ENCODE measurements around the gene PACS1.
"Not testable (repeated sequence)": the region's sequence is repeated elsewhere in the genome, so short reads cannot be mapped to it uniquely, and the experiment has no call there.

Gene PACS1

DNA sequence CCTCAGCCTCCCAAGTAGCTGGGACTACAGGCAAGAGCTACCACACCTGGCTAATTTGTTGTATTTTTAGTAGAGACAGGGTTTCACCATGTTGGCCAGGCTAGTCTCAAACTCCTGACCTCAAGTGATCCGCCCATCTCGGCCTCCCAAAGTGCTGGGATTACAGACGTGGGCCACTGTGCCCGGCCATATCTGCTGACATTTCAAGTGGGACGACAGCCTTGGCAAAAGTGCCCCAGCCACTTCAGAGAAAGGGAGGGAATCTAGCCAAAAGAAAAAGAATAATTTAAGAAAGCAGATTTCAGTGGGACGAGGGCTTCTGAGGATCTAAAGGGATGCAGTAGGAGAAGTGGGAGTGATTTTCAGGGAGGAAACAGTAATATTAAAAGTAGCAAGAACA is 183.0 kb downstream of the PACS1 start:
- DNase-seq (ENCODE audit: low spot score) = not testable (repeated sequence)

DNA sequence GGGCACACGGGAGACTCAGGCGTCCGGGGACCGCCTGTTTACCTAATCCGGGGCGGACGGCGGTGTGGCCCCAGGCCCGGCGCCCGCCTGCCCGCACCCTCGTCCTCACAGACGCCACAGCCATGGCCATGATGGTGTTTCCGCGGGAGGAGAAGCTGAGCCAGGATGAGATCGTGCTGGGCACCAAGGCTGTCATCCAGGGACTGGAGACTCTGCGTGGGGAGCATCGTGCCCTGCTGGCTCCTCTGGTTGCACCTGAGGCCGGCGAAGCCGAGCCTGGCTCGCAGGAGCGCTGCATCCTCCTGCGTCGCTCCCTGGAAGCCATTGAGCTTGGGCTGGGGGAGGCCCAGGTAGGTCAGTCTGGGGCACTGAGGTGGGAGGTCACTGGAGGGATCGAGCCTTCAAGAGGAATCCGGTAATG is 188.4 kb downstream of the PACS1 start:
- no peak for DNase-seq (ENCODE audit: low spot score)

DNA sequence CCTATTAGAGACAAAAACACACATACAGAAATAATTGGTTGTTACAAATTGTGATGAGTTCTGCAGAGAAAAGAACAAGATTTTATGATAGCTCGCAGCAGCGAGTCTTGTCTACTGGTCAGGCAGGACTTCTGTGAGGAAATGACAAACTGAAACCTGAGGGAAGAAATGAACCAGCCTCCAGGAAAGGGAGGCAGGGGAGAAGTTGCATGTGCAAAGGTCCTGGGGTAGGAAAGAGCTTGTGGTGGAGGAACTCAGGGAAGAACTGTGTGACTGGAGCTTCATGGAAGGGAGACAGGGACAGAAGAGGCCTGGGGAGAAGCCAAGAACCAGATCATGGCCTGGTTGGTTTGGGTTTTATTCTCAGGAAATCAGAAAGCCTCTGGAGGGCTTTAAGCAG is 189.2 kb downstream of the PACS1 start:
- no peak for DNase-seq (ENCODE audit: low spot score)

DNA sequence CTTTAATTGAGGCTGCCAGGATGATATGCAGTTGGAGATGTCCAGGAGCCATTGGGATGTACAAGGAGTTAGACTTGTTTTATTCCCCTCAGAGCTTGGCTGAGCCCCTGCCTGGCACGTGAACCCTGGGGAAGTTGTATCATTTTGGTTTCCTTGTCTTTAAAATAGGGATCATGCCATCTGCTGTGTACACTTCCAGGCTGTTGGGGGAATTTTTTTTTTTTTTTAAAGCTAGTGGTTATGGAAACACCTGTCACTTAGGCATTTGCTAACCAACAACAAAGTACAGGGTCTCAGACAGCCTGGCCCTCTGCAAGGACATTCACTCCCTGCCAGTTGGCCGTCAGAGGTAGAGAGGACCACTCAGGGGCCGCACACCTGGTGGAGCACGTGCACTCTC is 189.9 kb downstream of the PACS1 start:
- no peak for DNase-seq (ENCODE audit: low spot score)

DNA sequence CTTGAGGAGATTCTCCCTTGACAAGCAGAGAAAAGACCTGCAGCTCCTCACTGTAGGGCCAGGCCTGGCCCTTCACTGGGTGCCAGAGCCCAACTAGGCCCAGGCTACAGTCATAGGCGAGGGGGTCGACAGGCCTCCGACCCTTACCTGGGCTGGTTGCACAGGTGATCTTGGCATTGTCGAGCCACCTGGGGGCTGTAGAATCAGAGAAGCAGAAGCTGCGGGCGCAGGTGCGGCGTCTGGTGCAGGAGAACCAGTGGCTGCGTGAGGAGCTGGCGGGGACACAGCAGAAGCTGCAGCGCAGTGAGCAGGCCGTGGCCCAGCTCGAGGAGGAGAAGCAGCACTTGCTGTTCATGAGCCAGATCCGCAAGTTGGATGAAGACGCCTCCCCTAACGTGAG is 191.5 kb downstream of the PACS1 start:
- DNase-seq (ENCODE audit: low spot score) = no peak

DNA sequence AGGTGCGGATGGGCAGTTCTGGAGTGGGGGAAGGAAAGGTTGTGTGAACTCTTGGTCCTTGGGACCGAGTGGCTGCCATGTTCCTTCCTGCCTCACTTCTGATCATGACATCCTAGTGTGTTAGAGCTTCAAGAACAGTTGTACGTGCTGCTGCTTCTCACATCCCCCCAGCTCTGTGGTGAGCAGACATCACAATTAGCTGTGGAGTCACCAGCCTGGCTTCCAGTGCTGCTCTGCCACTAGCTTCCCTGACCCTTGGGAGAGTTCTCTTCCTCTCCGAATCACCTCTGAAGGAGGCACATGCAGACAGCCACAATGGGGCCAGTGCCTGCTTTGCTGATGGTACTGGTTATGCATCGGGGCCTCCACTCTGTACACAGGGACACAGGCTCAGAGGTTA is 192.1 kb downstream of the PACS1 start:
- DNase-seq (ENCODE audit: low spot score) = no peak

DNA sequence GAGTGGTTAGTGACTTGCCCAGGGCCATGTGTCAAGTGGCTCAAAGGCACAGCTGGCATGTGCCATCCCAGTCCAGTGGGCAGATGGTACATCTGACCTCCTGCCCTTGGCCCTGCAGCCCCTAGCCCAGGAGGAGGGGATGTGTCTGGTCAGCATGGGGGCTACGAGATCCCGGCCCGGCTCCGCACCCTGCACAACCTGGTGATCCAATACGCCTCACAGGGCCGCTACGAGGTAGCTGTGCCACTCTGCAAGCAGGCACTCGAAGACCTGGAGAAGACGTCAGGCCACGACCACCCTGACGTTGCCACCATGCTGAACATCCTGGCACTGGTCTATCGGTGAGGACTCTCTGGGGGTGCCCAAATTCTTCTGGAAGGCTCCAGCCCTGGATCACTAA is 192.6 kb downstream of the PACS1 start:
- no peak for DNase-seq (ENCODE audit: low spot score)

DNA sequence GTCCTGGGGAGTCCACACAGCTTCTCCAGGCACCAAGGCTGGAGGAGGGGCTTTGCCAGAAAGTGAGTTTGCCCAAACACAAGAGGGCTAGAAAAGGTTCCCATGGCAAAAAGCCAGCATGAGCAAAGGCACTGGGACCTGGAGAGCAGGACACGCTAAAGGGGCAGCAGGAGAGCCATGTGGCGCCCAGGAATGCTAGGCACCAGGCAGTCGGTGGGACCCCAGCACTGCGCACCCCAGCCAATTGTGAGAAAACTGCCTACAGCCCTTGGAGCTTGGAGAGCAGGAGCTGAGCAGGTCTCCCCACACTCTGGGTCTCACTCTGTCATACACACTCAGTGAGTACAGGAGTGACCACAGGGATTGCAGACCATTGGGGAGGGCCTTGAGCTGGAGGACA is 193.2 kb downstream of the PACS1 start:
- DNase-seq (ENCODE audit: low spot score) = no peak

DNA sequence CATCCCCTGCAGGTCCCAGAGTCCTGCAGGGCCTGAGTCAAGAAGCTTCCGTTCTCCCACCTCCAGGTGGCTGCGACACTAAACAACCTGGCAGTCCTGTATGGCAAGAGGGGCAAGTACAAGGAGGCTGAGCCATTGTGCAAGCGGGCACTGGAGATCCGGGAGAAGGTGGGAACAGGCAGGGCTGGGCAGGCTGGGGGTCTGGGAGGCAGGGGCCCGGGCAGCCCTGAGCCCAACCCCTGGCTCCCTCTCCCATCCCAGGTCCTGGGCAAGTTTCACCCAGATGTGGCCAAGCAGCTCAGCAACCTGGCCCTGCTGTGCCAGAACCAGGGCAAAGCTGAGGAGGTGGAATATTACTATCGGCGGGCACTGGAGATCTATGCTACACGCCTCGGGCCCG is 193.7 kb downstream of the PACS1 start:
- no peak for DNase-seq (ENCODE audit: low spot score)

DNA sequence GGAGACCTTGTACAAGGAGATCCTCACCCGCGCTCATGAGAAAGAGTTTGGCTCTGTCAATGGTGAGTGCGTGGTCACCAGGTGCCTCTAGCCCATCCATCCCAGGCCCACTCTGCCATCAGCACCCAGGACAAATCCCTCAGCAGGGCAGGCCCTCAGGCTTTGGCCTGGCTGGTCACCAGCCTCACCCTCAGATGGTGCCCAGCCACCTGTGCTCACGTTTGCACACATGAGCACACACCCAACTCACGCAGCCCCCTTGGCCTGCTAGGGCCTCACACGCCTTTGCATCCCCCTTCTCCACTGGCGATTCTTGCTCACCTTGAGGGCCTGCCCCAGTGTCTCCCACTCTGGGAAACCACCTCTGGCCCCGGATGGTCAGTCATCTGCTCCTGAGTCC is 194.3 kb downstream of the PACS1 start:
- DNase-seq (ENCODE audit: low spot score) = no peak

DNA sequence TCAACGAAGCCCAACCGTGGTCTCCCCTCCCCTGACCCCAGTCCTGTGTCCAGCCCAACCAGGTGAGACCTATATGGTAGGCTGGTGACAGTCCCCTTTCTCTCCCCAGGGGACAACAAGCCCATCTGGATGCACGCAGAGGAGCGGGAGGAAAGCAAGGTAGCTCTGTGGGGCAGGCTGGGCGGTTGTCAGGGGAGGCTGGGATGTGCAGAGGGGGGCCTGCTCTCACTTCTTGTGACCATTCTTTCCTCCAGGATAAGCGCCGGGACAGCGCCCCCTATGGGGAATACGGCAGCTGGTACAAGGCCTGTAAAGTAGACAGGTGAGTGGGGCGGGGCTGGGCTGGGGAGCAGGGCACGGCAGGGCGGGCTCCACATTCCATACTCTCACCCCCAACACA is 194.8 kb downstream of the PACS1 start:
- DNase-seq (ENCODE audit: low spot score) = no peak

DNA sequence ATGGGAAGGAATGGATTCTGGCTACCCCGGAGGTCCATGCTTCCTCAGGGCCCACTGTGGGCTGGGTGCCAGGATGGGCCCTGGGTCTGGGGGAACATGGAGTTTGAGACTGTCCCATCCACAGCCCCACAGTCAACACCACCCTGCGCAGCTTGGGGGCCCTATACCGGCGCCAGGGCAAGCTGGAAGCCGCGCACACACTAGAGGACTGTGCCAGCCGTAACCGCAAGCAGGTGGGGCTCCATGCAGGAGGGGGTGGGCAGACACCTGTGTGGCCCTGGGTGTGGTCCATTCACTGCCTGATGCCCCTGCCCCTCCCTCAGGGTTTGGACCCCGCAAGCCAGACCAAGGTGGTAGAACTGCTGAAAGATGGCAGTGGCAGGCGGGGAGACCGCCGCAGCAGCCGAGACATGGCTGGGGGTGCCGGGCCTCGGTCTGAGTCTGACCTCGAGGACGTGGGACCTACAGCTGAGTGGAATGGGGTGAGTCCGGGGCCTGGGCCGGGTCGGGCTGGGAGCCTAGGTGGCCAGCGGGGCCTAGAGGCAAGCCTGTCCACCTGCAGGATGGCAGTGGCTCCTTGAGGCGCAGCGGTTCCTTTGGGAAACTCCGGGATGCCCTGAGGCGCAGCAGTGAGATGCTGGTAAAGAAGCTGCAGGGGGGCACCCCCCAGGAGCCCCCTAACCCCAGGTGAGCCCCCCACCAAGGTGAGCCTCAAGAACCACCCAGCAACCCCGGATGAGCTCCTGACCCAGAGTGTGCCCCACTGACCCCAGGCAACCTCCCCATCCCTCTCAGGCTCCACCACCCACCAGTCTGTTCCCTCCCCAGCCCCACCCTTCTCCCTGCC is 195.7 kb downstream of the PACS1 start:
- no peak for DNase-seq (ENCODE audit: low spot score)

DNA sequence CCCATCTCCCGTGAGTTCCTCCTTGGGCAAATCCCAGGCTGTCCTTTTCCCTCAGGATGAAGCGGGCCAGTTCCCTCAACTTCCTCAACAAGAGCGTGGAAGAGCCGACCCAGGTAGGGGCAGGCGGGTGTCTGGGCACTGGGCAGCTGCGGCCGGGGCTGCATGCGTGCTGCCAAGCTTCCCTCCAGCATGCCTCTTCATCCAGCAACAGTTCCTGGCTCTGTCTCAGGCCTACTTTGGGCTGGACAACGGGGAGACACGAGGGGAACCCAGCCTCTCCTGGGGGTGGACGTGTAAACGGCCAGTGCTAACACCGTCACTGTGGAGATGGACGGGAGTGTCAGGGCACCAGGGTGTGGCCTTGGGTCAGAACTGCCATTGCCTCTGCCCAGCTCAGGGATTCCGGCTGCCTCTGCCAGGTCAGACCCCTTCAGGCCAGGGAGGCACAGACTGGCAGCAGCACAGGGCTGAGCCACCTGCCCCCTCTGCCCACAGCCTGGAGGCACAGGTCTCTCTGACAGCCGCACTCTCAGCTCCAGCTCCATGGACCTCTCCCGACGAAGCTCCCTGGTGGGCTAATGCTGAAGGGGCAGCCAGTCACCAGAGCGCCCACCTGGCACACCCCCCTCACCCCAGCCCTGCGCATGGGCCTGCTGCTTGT is 196.4 kb downstream of the PACS1 start:
- DNase-seq (ENCODE audit: low spot score) = no peak

DNA sequence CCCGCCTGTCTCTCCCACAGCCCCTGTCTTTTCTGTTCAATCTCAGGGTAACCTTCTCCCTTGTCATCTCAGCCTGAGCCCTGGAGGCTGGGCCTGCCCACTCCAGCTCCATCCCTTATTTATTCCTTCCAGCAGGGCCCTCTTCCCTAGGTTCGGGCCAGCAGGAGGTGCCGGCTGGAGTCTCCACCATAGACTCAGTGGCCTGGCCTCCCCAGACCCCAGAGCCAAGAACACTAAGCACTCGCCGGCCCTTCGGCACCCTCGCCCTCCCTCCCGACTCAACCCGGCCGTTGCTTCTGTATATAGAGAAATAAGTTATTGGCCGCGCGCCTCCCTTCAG is 196.9 kb downstream of the PACS1 start:
- no peak for DNase-seq (ENCODE audit: low spot score)

DNA sequence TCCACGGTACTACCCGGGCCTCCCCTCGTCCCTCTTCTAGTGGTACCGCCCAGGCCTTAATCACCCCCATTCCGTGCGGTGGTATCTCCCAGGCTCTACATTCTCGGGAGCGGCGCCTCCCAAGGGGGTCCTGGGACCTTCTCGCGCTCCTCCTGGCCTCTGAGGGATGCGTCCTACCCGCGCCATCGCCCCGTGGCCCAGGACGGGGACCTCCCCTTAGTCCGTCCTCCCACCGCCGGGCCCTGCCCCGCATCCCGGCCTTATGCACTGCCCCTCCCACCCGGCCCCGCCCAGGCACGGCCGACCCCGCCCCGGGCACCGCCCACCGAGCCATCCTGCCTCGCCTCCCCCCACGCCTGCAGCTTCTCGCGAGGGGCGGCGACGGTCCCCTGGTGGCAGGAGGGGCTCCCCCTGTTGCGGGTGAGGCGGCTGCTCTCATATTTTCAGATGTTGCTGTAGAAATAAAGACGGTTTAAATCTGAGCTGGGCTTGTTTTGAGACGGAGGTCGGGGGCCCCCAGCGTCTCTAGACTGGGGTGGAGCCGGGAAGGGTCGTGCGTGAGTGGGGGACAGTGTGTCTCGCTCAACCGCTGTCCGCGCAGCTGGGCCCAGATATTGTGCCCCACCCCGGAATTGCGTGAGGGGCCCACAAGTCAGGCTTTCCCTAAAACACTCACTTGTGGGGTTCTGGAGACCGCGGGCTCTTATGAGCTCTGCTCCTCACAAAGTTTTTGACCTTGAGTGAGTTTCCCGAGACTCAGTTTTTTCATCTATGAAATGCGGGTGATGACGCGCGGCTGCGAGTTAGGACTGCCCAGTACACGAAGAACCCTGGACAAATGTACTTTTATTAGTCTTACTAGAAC is 197.5 kb downstream of the PACS1 start:
- DNase-seq (ENCODE audit: low spot score) = peak; percentile 96

DNA sequence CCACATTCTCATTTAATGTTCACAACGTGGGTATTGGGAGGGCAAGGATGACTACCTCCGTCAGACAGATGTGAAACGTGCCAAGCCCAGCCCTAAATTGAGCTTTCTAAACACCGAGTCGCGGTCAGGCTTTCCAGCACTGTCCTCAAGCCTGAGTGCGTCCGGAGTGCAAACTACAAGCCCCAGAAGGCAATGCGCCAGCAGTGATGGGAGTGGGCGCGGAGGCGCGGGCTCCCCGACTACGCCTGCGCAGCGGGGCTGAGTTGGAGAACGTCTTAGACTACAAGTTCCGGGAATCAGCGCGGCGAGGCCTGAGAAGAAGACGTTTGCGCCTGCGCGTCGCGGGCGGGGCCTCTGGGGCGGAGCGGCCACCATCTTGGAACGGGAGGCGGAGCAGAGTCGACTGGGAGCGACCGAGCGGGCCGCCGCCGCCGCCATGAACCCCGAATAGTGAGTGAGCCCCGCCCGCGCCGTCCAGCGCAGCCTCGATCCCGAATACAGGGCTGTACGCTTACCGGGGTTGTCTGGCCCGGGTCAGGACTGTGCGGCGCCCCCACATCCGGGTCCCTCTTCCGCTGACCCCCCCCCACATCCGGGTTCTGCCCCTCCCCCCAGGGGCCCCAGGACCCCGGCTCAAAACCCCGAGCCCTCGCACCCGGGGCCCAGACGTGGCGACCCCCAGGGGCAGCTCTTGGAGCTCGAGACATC is 198.3 kb downstream of the PACS1 start, which contains the start of gene RAB1B:
Gene RAB1B, plus strand, starts transcription at position 396 of the 708 bp plus-strand sequence. Its CDS starts 41 bp downstream, at position 437.
- DNase-seq (ENCODE audit: low spot score) = peak; percentile 100

DNA sequence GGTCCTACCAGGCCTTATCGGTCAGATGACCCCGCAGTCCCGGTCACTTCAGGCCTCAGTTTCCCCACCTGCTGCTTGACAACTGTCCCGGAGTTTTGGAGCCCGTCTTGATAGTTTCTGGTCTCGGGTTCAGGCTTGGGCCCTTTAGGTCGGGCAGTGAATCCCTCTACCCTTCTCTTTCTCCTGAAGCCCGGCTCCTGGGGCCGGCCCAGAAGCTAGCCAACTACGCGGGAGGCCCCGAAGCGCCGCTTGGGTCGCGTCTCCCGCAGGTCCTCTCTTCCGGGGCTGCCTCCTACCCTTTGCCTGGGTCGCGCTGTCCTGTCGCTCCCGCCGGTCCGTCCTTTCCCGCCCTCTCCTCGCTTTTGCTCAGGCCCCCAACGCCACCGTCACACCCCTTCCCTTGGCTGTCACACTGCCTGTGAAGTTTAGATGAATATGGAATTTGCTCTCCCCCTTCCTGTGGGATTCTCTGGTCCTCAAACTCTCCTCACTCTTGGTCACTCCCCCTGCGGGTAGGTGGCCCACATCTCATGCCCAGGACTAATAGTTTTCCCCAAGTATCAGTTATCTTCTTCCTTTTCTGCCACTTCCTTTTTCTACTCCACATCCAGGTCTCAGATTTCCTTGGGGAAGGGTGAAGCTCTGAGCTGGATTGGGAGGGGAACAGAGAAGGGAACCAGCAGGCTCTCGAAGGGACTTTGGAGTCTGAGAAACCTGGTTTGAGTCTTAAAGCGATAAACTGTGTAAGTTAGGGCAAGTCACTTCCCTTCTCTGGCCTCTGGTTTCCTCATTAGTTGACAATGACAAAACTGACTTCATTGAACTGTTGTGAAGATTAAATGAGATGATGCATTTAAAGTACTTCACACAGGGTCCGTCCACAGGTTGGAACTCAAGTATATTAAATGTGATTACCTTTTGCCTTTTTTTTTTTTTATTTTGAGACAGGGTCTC is 199.2 kb downstream of the PACS1 start:
- DNase-seq (ENCODE audit: low spot score) = no peak

DNA sequence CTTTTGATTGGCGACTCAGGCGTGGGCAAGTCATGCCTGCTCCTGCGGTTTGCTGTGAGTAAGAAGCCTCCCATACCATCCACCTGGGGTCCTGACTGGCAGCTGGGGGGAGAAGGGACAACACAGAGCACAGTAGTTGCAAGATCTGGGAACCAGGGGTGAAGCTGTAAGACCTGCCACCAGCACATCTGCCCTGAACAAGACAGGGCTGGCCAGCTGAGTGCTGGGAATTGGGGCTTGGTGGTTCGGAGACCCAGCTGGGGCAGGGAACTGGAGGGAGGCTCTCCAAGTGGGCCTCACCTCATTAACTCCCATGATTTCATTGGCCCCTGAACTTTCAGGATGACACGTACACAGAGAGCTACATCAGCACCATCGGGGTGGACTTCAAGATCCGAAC is 201.7 kb downstream of the PACS1 start:
- no peak for DNase-seq (ENCODE audit: low spot score)

DNA sequence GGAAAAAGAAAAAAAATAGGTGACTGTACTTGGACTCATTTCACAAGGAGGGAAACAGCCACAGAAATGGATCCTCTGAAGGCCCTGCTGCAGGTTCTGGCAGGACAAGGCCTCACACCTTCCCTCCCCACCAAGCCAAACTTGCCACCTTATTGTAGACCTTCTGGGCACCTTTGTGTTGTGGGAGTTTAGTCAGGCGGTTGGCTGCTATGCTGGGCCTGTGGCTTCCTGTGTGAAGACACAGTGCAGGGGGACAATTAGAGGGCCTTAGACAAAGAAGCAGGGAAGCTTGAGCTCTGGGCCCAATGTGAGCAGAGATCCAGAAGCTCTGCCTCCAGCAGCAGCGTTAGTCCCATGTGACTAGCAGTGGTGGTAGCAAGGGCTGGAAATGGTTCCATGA is 202.5 kb downstream of the PACS1 start:
- no peak for DNase-seq (ENCODE audit: low spot score)

DNA sequence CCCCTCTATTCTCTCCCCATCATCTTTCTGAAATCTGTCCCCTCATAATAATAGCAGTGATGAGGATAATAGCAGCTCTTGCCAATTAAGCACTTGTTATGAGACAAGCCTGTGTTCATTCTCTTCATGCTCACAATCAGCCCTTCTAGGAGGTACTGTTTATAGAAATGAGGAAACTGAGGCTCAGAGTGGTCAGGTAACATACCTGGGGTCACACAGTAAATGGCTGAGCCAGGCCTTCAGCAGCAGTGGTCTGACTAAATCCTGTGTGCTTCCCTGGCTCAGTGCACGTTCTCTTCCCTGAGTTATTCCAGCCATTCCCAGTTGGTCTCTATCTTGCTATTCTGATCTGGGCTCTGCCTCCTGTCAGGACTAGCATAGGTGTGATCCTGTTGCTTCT is 204.1 kb downstream of the PACS1 start:
- no peak for DNase-seq (ENCODE audit: low spot score)

DNA sequence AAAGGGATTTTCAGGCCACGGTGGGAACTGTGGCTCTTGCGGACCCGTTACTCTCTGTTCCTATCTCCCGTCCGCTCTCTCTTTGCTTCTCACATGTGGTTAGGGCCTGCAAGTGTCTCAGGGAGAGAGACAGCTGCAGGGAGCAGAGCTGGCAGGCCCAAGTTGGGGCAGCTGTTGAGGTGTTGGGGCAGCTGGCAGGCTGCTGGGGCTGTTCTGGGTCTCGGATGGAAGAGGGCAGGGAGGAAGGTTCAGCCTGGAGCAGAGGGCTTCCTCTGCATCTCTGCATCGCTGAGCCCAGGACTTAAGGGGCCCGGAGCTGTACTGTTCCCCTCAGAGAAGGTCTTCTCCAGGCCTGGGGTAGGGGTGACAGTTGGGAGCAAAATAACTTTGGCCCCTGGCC is 205.3 kb downstream of the PACS1 start:
- DNase-seq (ENCODE audit: low spot score) = no peak

All from left forelimb (tissue), 1 donor.